WTC11 (cell line): ENCODE measurements around the gene NR1I3.

Source experiments
- FOXK1 ChIP-seq: sonication (generic); formaldehyde crosslinking; IDR thresholded peaks from 2 replicates; pipeline ENCODE4 v1.8.0; 2022; ENCODE audit warnings: mild to moderate bottlenecking, moderate library complexity, missing genetic modification reagents
- JUN ChIP-seq: sonication (generic); formaldehyde crosslinking; IDR thresholded peaks from 2 replicates; pipeline ENCODE4 v1.8.0; 2023; ENCODE audit warnings: mild to moderate bottlenecking, missing genetic modification reagents
- KAT7 ChIP-seq: sonication (generic); formaldehyde crosslinking; IDR thresholded peaks from 2 replicates; pipeline ENCODE4 v1.8.1; 2023; ENCODE audit warnings: missing genetic modification reagents, mild to moderate bottlenecking, borderline replicate concordance
- SP1 ChIP-seq: sonication (generic); formaldehyde crosslinking; conservative IDR thresholded peaks from 2 replicates; pipeline ENCODE4 v1.8.1; 2022; ENCODE audit warnings: missing genetic modification reagents
- TEAD1 ChIP-seq: sonication (generic); formaldehyde crosslinking; IDR thresholded peaks from 2 replicates; pipeline ENCODE4 v1.8.0; 2022; ENCODE audit warnings: mild to moderate bottlenecking, missing genetic modification reagents
- TP53 ChIP-seq: sonication (generic); formaldehyde crosslinking; IDR thresholded peaks from 2 replicates; pipeline ENCODE4 v1.8.1; 2023; ENCODE audit warnings: mild to moderate bottlenecking, missing genetic modification reagents
- ZNF232 ChIP-seq: sonication (generic); formaldehyde crosslinking; IDR thresholded peaks from 2 replicates; pipeline ENCODE4 v1.8.0; 2022; ENCODE audit warnings: mild to moderate bottlenecking, missing genetic modification reagents
- ZNF263 ChIP-seq: sonication (generic); formaldehyde crosslinking; IDR thresholded peaks from 2 replicates; pipeline ENCODE4 v1.8.1; 2022; ENCODE audit warnings: low read depth, mild to moderate bottlenecking, moderate library complexity, missing genetic modification reagents
- TF ChIP-seq, protein P1 (sequence below): fragments of 200-600 bp; IDR thresholded peaks from 2 replicates; pipeline ENCODE4 v1.8.0; 2022; ENCODE audit warnings: antibody characterized with exemption
- TF ChIP-seq, protein P2 (sequence below): sonication (generic); formaldehyde crosslinking; IDR thresholded peaks from 2 replicates; pipeline ENCODE4 v1.8.1; 2023; ENCODE audit warnings: mild to moderate bottlenecking, missing genetic modification reagents, moderate library complexity
- TF ChIP-seq, protein P3 (sequence below): sonication (generic); formaldehyde crosslinking; IDR thresholded peaks from 2 replicates; pipeline ENCODE4 v1.8.1; 2023; ENCODE audit warnings: mild to moderate bottlenecking, missing genetic modification reagents, borderline replicate concordance

DNA sequence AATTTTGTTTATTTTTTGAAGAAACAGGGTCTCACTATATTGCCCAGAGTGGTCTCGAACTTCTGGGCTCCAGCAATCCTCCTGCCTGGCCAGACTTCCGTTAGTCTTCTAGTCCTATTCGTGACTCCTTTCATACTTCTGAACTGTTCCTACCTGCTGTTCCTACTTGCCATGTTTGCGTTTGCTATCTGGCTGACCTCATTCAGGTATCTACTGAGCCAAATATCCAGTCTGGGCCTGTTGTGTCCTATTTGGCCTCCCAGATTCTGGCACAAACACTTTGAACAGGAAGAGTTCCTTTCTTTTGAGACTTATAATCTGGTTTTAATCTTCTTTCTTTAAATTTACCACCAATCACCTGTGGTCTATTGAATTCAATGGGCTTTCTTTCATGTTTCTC lies 6.9 kb upstream of the NR1I3 start:
- no peak for TF ChIP-seq JUN (CRISPR knock-in tag)
- TF ChIP-seq, protein P1, sequence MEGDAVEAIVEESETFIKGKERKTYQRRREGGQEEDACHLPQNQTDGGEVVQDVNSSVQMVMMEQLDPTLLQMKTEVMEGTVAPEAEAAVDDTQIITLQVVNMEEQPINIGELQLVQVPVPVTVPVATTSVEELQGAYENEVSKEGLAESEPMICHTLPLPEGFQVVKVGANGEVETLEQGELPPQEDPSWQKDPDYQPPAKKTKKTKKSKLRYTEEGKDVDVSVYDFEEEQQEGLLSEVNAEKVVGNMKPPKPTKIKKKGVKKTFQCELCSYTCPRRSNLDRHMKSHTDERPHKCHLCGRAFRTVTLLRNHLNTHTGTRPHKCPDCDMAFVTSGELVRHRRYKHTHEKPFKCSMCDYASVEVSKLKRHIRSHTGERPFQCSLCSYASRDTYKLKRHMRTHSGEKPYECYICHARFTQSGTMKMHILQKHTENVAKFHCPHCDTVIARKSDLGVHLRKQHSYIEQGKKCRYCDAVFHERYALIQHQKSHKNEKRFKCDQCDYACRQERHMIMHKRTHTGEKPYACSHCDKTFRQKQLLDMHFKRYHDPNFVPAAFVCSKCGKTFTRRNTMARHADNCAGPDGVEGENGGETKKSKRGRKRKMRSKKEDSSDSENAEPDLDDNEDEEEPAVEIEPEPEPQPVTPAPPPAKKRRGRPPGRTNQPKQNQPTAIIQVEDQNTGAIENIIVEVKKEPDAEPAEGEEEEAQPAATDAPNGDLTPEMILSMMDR: no peak
- TF ChIP-seq TEAD1: no peak
- no peak for TF ChIP-seq FOXK1 (CRISPR knock-in tag)
- no peak for TF ChIP-seq SP1
- TF ChIP-seq, protein P2, sequence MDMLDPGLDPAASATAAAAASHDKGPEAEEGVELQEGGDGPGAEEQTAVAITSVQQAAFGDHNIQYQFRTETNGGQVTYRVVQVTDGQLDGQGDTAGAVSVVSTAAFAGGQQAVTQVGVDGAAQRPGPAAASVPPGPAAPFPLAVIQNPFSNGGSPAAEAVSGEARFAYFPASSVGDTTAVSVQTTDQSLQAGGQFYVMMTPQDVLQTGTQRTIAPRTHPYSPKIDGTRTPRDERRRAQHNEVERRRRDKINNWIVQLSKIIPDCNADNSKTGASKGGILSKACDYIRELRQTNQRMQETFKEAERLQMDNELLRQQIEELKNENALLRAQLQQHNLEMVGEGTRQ (CRISPR knock-in tag): no peak
- TF ChIP-seq, protein P3, sequence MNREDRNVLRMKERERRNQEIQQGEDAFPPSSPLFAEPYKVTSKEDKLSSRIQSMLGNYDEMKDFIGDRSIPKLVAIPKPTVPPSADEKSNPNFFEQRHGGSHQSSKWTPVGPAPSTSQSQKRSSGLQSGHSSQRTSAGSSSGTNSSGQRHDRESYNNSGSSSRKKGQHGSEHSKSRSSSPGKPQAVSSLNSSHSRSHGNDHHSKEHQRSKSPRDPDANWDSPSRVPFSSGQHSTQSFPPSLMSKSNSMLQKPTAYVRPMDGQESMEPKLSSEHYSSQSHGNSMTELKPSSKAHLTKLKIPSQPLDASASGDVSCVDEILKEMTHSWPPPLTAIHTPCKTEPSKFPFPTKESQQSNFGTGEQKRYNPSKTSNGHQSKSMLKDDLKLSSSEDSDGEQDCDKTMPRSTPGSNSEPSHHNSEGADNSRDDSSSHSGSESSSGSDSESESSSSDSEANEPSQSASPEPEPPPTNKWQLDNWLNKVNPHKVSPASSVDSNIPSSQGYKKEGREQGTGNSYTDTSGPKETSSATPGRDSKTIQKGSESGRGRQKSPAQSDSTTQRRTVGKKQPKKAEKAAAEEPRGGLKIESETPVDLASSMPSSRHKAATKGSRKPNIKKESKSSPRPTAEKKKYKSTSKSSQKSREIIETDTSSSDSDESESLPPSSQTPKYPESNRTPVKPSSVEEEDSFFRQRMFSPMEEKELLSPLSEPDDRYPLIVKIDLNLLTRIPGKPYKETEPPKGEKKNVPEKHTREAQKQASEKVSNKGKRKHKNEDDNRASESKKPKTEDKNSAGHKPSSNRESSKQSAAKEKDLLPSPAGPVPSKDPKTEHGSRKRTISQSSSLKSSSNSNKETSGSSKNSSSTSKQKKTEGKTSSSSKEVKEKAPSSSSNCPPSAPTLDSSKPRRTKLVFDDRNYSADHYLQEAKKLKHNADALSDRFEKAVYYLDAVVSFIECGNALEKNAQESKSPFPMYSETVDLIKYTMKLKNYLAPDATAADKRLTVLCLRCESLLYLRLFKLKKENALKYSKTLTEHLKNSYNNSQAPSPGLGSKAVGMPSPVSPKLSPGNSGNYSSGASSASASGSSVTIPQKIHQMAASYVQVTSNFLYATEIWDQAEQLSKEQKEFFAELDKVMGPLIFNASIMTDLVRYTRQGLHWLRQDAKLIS (CRISPR knock-in tag): no peak
- no peak for TF ChIP-seq ZNF263
- TF ChIP-seq KAT7 (CRISPR knock-in tag): no peak
- no peak for TF ChIP-seq ZNF232
- no peak for TF ChIP-seq TP53
